CD4-positive, alpha-beta T cell treated with Interferon alpha-2 for 1 hour (primary cell): Measurements from ENCODE around the gene TTYH3.

ENCODE experiments used
- DNase-seq, 2 donors: peaks; one replicate each; pipeline ENCODE4 v3.0.0-alpha.2; 2020 to 2022

The TTYH3 gene

GRCh38 chr7:2635810-2636701 is 4.3 kb downstream of the TTYH3 start:
- no peak for DNase-seq

GRCh38 chr7:2637066-2637471 is 5.3 kb downstream of the TTYH3 start:
- no peak for DNase-seq

GRCh38 chr7:2637505-2638223 is 5.9 kb downstream of the TTYH3 start:
- DNase-seq, result peak; percentile 9 to 65

- DNase-seq, result no peak
Measured at GRCh38 chr7:2638224-2638991, 6.6 kb downstream of the TTYH3 start.

GRCh38 chr7:2639181-2639681 is 7.4 kb downstream of the TTYH3 start:
- no peak for DNase-seq

- DNase-seq, result no peak
Measured at GRCh38 chr7:2639695-2640481, 8.1 kb downstream of the TTYH3 start.

GRCh38 chr7:2640482-2640830 is 8.7 kb downstream of the TTYH3 start:
- DNase-seq, result no peak

- DNase-seq, result no peak
Measured at GRCh38 chr7:2640846-2641316, 9.1 kb downstream of the TTYH3 start.

GRCh38 chr7:2641406-2642393 is 9.9 kb downstream of the TTYH3 start:
- DNase-seq, result peak in 1 of 2 donors; percentile 44

- DNase-seq, result no peak
Measured at GRCh38 chr7:2643386-2644219, 11.8 kb downstream of the TTYH3 start.

- no peak for DNase-seq
Measured at GRCh38 chr7:2644220-2644561, 12.4 kb downstream of the TTYH3 start.

GRCh38 chr7:2644562-2645273 is 12.9 kb downstream of the TTYH3 start:
- no peak for DNase-seq

GRCh38 chr7:2645274-2645868 is 13.6 kb downstream of the TTYH3 start:
- peak; percentile 29 to 49 for DNase-seq

- DNase-seq, result no peak
Measured at GRCh38 chr7:2646336-2646679, 14.5 kb downstream of the TTYH3 start.

- DNase-seq, result no peak
Measured at GRCh38 chr7:2646680-2647571, 15.1 kb downstream of the TTYH3 start.

- peak; percentile 6 to 46 for DNase-seq
Measured at GRCh38 chr7:2647594-2648172, 15.9 kb downstream of the TTYH3 start.

GRCh38 chr7:2649139-2649838 is 17.5 kb downstream of the TTYH3 start:
- no peak for DNase-seq
